Right ventricle myocardium inferior (tissue), 1 donor: ENCODE data around the gene ATOX1. TPM values are rescaled to one million over a fixed set of nuclear protein-coding genes. Genes with fewer than 3 reads are reported as not detected.
"Not testable (repeated sequence)": the region's sequence is repeated elsewhere in the genome, so short reads cannot be mapped to it uniquely, and the experiment has no call there.

Experiments used
- ATAC-seq: fragments of 200-7000 bp; cut with Tn5 transposase; one replicate; pipeline ENCODE4 v1.9.1; 2020; ENCODE audit warnings: mild to moderate bottlenecking, moderate library complexity
- DNase-seq: peaks from one replicate; pipeline ENCODE4 v3.0.0; 2021; ENCODE audit errors: missing footprints
- intact Hi-C: fragments of 100-400 bp; cut with DNase I; formaldehyde crosslinking; loops from one replicate; pipeline ENCODE4 v1.11.0; 2022
- total RNA-seq: library from RNA; stranded (reverse); fragmentation: NEBNext Ultra II Directional; extraction: Animal tissue kit (Norgen Biotek cat#: 25700); gene quantifications from one replicate; pipeline ENCODE4 v1.2.1, GENCODE V29; 2021
- donor health status: DM: no; HTN: yes; CAD: no; lungs with severe emphysema.

ATOX1 gene
- total RNA-seq, 1 donor from 2014 or later: 69.5 TPM

GRCh38 chr5:151708126-151708525 is 50.3 kb downstream of the ATOX1 start:
- no peak for ATAC-seq
- DNase-seq: no peak
- intact Hi-C loops: no loop called here

- no peak for DNase-seq
- intact Hi-C loops: no loop called here
- ATAC-seq: peak; percentile 59
Observed at GRCh38 chr5:151707567-151707966, 50.9 kb downstream of the ATOX1 start.

GRCh38 chr5:151706906-151707305 is 51.5 kb downstream of the ATOX1 start:
- intact Hi-C loops: no loop called here
- no peak for DNase-seq
- ATAC-seq: no peak

- ATAC-seq: no peak
- DNase-seq: no peak
- intact Hi-C loops: no loop called here
Observed at GRCh38 chr5:151703780-151704179, 54.7 kb downstream of the ATOX1 start.

GRCh38 chr5:151703227-151703626 is 55.2 kb downstream of the ATOX1 start:
- intact Hi-C loops: no loop called here
- no peak for ATAC-seq
- DNase-seq: no peak

GRCh38 chr5:151700820-151701219 is 57.6 kb downstream of the ATOX1 start:
- intact Hi-C loops: no loop called here
- ATAC-seq: no peak
- no peak for DNase-seq

- ATAC-seq (no peak), DNase-seq (no peak)
- intact Hi-C loops: no loop called here
Observed at GRCh38 chr5:151700296-151700695, 58.1 kb downstream of the ATOX1 start.

- DNase-seq: peak; percentile 86
- intact Hi-C loops: loop anchor here (5.0 kb wide), 1 partner anchor 37 kb away; no protein-coding TSS in a partner anchor
Observed at GRCh38 chr5:151699071-151699901, 59.1 kb downstream of the ATOX1 start.

GRCh38 chr5:151698081-151698480 is 60.4 kb downstream of the ATOX1 start:
- intact Hi-C loops: loop anchor here (5.0 kb wide), 1 partner anchor 36 kb away; no protein-coding TSS in a partner anchor
- not testable (repeated sequence) for ATAC-seq, DNase-seq

More at GRCh38 chr5:151699071-151699901, 59.1 kb downstream of the ATOX1 start:
- ATAC-seq: peak; percentile 89

GRCh38 chr5:151697452-151697851 is 61.0 kb downstream of the ATOX1 start:
- no peak for DNase-seq
- no peak for ATAC-seq
- intact Hi-C loops: loop anchor here (5.0 kb wide), 1 partner anchor 35 kb away; no protein-coding TSS in a partner anchor

GRCh38 chr5:151696470-151697061 is 61.9 kb downstream of the ATOX1 start:
- intact Hi-C loops: loop anchor here (5.0 kb wide), 1 partner anchor 34 kb away; no protein-coding TSS in a partner anchor
- DNase-seq (no peak), ATAC-seq (peak; percentile 55)

GRCh38 chr5:151695464-151695863 is 63.0 kb downstream of the ATOX1 start:
- no peak for ATAC-seq
- intact Hi-C loops: loop anchor here (5.0 kb wide), 1 partner anchor 33 kb away; no protein-coding TSS in a partner anchor
- DNase-seq: no peak

GRCh38 chr5:151694035-151694485 is 64.4 kb downstream of the ATOX1 start:
- intact Hi-C loops: no loop called here
- ATAC-seq: no peak
- DNase-seq: no peak

Other genes starting within 250 kb of the ATOX1 start
- not detected for gene FAT2, start 167.3 kb downstream of the ATOX1 start, total RNA-seq
- gene SPARC, start 71.7 kb downstream of the ATOX1 start, total RNA-seq: 517 TPM
- gene G3BP1, start 13.3 kb upstream of the ATOX1 start, total RNA-seq: 114 TPM
- gene GLRA1, start 166.2 kb upstream of the ATOX1 start, total RNA-seq: not detected